Type B pancreatic cell (in vitro differentiated cells): ENCODE data around the gene DPT. TPM values are rescaled to one million over a fixed set of nuclear protein-coding genes. Genes with fewer than 3 reads are reported as not detected.

Experiments used
- DNase-seq: peaks from one replicate; pipeline ENCODE4 v3.0.0; 2021; ENCODE audit warnings: mixed read lengths; ENCODE audit not compliant: unreplicated experiment; ENCODE audit errors: extremely low spot score
- H3K27ac Mint-ChIP-seq: 2 replicates; pipeline ENCODE4 v1.8.0; 2021; ENCODE audit warnings: mild to moderate bottlenecking, mixed read lengths
- H3K27me3 Mint-ChIP-seq: 2 replicates; pipeline ENCODE4 v1.8.0; 2021; ENCODE audit warnings: mixed read lengths
- H3K36me3 Mint-ChIP-seq: 2 replicates; pipeline ENCODE4 v1.8.0; 2021; ENCODE audit warnings: mixed read lengths
- H3K4me1 Mint-ChIP-seq: one replicate; pipeline ENCODE4 v1.8.0; 2021; ENCODE audit warnings: mixed read lengths; ENCODE audit not compliant: unreplicated experiment
- H3K4me3 Mint-ChIP-seq: 2 replicates; pipeline ENCODE4 v1.8.0; 2021; ENCODE audit warnings: mild to moderate bottlenecking, mixed read lengths
- H3K9me3 Mint-ChIP-seq: 2 replicates; pipeline ENCODE4 v1.8.0; 2021; ENCODE audit warnings: mixed read lengths
- total RNA-seq: library from RNA; stranded (reverse); gene quantifications from 2 replicates; pipeline ENCODE4 v1.2.1, GENCODE V29; 2021; ENCODE audit warnings: low replicate concordance
- TF ChIP-seq, protein P1 (sequence below): fragments of 200-600 bp; sonication (generic); conservative IDR thresholded peaks from 2 replicates; pipeline ENCODE4 v1.5.0; 2021; ENCODE audit warnings: antibody characterized with exemption, mild to moderate bottlenecking

Gene DPT
- total RNA-seq, 1 donor from 2014 or later: 0.22 TPM

DNA sequence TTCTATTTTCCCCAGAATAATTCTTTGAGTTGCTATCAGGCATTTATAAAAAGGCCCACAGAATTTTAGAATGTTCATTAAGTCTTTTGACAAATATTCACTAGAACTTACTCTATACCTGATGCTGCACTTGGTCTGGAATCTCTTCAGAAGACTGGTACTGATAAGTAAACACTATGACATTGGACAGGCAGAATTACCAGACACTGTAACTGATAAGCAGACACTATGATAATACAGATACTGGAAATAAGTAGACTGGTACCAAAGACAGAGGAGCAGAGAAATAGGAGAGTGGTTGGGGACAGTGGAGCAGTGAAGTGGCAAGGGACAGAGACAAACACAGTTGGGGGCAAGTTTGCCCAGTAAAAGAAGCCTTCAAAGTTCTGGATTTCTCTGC lies 8.2 kb downstream of the DPT start:
- H3K27ac Mint-ChIP-seq: no peak overlapping the region
- peaks cover 4% of the 10 kb centered on the region for H3K27me3 Mint-ChIP-seq
- TF ChIP-seq, protein P1, sequence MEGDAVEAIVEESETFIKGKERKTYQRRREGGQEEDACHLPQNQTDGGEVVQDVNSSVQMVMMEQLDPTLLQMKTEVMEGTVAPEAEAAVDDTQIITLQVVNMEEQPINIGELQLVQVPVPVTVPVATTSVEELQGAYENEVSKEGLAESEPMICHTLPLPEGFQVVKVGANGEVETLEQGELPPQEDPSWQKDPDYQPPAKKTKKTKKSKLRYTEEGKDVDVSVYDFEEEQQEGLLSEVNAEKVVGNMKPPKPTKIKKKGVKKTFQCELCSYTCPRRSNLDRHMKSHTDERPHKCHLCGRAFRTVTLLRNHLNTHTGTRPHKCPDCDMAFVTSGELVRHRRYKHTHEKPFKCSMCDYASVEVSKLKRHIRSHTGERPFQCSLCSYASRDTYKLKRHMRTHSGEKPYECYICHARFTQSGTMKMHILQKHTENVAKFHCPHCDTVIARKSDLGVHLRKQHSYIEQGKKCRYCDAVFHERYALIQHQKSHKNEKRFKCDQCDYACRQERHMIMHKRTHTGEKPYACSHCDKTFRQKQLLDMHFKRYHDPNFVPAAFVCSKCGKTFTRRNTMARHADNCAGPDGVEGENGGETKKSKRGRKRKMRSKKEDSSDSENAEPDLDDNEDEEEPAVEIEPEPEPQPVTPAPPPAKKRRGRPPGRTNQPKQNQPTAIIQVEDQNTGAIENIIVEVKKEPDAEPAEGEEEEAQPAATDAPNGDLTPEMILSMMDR: no peak
- no peak for DNase-seq
- H3K4me3 Mint-ChIP-seq: no peak overlapping the region
- no peaks in the 10 kb centered on the region for H3K36me3 Mint-ChIP-seq
- H3K4me1 Mint-ChIP-seq: peaks cover 2% of the 10 kb centered on the region
- no peaks in the 10 kb centered on the region for H3K9me3 Mint-ChIP-seq

DNA sequence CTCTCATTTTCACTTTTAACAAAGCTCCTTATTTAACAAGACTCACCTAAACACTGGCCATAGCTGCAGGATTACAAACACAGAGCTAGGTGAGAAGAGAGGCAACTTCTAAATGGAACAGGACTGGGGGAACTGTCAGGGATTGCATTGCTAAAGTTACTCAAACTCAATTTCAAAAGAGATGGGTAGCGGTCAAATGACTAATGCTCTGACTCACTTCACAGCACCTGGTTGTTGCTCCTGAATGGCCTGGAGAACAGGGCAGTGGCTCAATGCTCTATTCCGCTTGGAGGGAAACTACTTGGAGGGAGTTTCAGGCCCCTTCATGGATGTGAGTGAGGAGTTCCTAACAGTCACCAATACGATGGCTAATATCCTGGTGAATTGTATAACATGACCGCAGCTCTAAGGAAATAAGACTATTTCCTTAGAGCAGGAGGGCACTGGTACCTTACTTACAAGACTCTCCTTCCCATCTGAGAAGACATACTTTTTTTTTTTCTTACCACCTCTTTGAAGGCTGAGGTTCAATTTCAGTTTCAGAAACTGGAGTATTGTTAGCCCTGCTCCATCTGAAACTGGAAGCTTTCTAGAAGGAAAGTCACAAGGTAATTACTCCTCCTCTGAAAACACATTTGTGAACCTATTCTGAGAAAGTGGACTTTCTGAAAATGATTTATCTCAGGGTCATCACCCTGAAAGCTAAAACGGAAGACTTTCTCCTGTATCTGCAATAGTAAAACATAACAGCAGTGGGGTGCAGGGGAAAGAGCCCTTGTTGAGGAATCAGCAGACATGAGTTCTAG lies 9.5 kb downstream of the DPT start:
- H3K36me3 Mint-ChIP-seq: no peaks in the 10 kb centered on the region
- TF ChIP-seq, protein P1: no peak
- H3K27me3 Mint-ChIP-seq: peaks cover 4% of the 10 kb centered on the region
- no peak overlapping the region for H3K4me3 Mint-ChIP-seq
- H3K4me1 Mint-ChIP-seq: no peaks in the 10 kb centered on the region
- H3K27ac Mint-ChIP-seq: no peak overlapping the region
- no peaks in the 10 kb centered on the region for H3K9me3 Mint-ChIP-seq
- DNase-seq: no peak

DNA sequence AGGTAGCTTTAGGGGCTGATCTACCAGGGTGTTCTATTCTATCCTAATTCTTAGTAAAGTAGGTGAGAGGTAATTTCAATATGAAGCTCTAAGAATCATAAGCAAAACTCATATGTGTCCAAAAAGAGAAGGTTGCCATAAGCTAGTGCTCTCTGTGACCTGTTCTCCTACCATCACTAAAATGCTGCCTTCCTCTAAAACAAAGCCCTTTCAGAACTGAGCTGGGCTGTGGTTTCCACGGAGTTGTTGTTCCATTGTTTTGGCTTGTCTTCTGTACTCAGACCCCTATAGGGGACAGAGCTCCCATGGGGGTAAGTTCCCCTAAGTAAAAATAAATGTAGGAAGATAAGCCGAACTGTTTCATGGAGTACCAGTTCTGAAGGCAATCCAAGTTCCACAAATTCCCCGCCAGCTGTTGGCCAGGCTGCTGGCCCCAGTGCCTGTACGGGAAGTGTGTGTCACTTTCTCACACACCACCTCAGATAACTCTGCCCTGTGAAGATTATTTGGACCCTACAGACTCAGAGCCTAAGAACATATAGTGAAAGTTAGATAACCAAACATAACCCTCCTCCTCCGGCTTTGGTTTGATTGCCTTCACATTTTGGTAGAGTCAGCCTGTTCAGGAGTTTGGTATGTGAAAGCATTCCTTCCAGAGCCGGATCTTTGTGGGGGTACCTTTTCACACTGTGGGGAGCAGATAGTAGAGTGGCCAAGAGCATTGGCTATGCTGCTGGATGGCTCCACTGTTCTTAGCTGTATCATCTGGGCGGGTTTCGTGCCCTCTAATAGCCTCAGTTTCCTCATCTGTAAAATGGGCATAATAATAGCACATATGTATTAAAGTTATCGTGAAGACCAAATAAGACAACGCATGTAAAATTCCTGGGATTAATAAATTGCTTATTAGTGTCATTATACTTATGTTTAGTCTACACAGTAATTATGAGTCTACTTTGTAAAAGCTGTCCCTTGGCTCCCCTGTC lies 10.8 kb downstream of the DPT start:
- Mint-ChIP-seq H3K27ac (no peak overlapping the region), H3K9me3 (no peaks in the 10 kb centered on the region), H3K36me3 (no peaks in the 10 kb centered on the region), H3K4me3 (no peak overlapping the region), H3K27me3 (peaks cover 4% of the 10 kb centered on the region), H3K4me1 (no peaks in the 10 kb centered on the region)
- DNase-seq: no peak
- TF ChIP-seq, protein P1: no peak

DNA sequence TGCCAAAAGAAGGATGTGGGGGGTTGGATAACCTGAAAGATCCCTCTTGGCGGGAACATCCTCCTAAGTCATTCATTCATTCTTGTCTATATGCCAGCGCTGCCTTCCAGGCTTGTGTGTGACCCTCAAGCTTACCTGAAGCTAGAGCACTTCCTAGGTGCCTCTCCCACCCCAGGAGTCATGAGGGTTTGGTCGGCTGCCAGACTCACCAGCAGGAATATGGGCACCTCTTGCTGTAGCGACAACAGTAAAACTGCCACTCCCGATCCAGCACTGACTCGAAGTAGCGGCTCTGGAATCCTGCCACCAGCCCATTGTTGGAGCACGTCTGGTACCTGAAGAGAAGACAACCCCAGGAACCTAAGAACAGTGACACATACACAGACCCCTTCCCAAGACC lies 15.0 kb downstream of the DPT start:
- Mint-ChIP-seq H3K36me3 (no peaks in the 10 kb centered on the region), H3K9me3 (no peaks in the 10 kb centered on the region), H3K27ac (no peak overlapping the region), H3K4me1 (peaks cover 11% of the 10 kb centered on the region), H3K4me3 (no peak overlapping the region), H3K27me3 (no peaks in the 10 kb centered on the region)
- TF ChIP-seq, protein P1: no peak
- DNase-seq: no peak

DNA sequence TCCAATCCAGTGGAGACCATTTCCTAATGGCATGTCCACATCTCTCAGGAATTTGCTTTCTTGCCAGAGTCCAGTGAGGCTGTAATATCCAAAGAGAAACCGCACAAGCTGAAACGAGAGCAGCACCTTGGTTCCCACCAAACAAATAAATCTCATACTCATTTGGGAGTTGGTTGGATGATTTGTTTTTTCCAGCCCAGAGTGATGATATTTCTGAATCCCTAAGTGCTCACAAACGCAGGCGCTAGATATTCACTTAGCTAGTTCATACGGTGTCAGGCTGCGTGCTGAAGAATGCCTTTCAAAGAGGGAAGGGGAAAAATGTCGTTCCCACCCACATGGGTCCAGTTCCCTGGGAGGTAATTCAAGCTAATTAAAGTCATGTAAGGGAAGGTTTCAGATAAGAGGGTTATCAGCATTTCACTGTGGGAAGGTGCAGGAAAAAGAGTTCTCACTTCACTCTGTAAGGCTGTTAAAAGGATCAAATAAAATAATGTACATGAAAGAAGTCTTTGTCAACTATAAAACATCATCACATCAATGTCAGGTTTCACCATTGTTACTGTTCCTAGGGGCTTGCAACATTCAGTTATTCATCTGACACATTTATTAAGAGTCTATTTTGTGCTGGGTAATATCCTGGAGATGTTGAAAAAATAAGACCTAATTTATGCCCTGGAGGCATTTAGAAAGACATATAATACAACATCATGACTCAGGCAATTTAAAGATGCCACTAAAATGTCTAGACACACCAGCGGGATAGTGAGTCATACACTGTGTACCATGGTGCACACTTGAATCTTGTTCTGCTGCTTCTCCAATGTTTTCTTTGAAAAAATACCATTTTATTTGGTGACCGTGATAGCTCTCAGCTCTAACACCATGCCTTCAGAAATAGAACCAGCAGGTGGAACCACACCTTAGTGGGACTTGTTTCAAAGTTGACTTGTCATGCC lies 19.3 kb downstream of the DPT start:
- Mint-ChIP-seq H3K9me3 (no peaks in the 10 kb centered on the region), H3K4me3 (no peak overlapping the region), H3K27me3 (no peaks in the 10 kb centered on the region), H3K36me3 (no peaks in the 10 kb centered on the region), H3K4me1 (peaks cover 15% of the 10 kb centered on the region), H3K27ac (peak overlapping the region; percentile 44)
- TF ChIP-seq, protein P1: no peak
- DNase-seq: no peak
